Measurements from ENCODE around the gene DCXR. TPM values are rescaled to one million over a fixed set of nuclear protein-coding genes. Genes with fewer than 3 reads are reported as not detected.
A peak's percentile ranks its signal among the peaks of the same experiment; 100 is the strongest.

Gene DCXR
- total RNA-seq, 1 donor from 2014 or later = 219 TPM

GRCh38 chr17:81993729-81994592 is 43.5 kb downstream of the DCXR start:
- peaks cover 15% of the 10 kb centered on the region for H3K36me3 ChIP-seq
- no peaks in the 10 kb centered on the region for H3K9me3 ChIP-seq (replicated peaks)
- TF ChIP-seq CTCF (IDR thresholded peaks at IDR 0.05; ENCODE audit: borderline replicate concordance) = no peak
- H3K4me1 ChIP-seq = peaks cover 31% of the 10 kb centered on the region
- H3K27ac ChIP-seq (replicated peaks) = no peak overlapping the region
- no peak overlapping the region for H3K4me3 ChIP-seq
- no peak for DNase-seq
- H3K27me3 ChIP-seq (ENCODE audit: low read depth) = no peaks in the 10 kb centered on the region
- intact Hi-C loops (cut with micrococcal nuclease) = no loop called here

DNA sequence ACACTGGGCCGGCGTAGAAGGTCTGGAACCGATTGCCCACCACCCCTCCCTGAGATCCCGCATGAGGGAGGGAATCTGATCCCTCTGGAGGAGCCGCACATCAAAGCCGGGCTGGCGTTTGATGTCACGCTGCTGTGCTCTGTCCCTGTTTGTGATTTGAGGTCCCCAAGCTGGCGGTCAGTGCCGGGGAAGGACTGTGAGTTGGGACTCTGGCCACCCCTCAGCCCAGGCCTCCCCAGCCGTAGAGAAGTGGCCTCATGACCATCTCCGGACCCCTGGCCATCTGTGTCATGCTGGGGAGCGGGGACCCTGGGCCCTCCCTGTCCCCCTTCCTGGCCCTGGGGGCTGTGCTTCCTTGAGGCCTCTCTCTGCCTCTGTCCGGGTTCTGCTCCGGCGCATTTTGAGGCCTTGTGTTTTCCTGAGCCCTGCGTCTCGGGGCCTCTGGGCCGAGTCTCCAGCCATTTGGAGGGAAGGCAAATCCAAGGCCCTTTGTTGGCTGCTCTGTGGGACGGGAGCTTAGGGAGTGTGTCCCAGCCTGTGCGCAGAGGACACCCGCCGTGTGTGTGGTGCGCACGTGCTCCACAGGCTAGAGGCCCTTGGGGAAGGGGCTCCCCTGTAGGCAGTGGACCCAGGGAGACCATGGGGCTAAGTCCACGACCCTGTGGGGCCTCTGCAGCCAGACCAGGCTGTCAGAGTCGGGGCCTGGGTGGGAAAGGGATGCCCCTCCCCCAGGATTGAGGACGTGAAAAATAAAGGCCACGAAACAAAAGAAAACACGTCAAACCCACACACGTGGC is 45.0 kb downstream of the DCXR start:
- peak overlapping the region; percentile 92 for H3K27ac ChIP-seq (replicated peaks)
- H3K4me3 ChIP-seq = peak overlapping the region; percentile 57
- H3K9me3 ChIP-seq (replicated peaks) = no peaks in the 10 kb centered on the region
- intact Hi-C loops (cut with micrococcal nuclease) = no loop called here
- no peaks in the 10 kb centered on the region for H3K27me3 ChIP-seq (ENCODE audit: low read depth)
- TF ChIP-seq CTCF (IDR thresholded peaks at IDR 0.05; ENCODE audit: borderline replicate concordance) = no peak
- no peak for DNase-seq
- peaks cover 15% of the 10 kb centered on the region for H3K36me3 ChIP-seq
- H3K4me1 ChIP-seq = peaks cover 25% of the 10 kb centered on the region

- DNase-seq = peak; percentile 79
- Histone ChIP-seq H3K4me3 (peak overlapping the region; percentile 57), H3K4me1 (peaks cover 25% of the 10 kb centered on the region), H3K27ac (replicated peaks) (peak overlapping the region; percentile 92), H3K9me3 (replicated peaks) (no peaks in the 10 kb centered on the region), H3K36me3 (peaks cover 9% of the 10 kb centered on the region), H3K27me3 (ENCODE audit: low read depth) (no peaks in the 10 kb centered on the region)
- intact Hi-C loops (cut with micrococcal nuclease) = no loop called here
- TF ChIP-seq CTCF (IDR thresholded peaks at IDR 0.05; ENCODE audit: borderline replicate concordance) = no peak
These were observed 45.7 kb downstream of the DCXR start for GRCh38 chr17:81991684-81992305.

DNA sequence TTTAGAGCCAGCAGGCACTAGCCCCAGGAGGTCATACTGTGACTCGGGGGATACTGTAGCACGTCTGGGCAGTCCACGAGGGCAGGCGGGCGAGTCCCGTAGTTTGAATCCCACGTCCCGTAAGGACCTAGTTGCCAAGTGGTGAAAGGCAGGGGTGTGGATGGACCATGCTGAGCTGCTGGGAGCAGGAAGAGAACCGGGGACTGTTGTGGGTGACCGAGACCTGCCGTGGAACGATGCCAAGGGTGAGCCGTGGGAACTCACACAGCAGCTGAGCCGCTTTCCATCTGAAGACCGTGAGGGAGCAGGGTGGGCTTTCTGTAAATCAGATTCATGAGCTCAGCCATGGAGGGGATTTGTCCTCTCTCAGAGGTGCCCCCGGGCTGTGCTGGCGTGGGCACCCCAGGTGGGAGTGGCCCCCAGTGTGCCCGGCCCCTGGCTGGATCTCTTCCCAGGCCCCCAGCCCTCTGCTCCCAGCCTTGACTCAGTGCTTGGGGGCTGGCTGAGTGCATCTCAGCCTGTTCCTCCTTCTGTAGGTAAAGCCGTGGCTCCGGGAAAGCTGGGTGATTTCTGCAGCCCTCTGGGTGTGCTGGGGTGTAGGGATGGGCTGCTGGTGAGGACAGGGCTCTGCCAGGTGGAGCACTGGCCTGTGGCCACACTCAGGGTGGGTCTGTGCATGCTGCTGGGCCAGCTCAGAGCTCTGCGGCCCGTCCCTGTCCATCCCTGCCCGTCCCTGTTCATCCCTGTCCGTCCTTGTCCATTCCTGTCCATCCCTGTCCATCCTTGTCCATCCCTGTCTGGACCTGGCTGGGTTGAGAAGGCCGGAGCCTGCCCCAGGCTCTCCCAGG is 46.4 kb downstream of the DCXR start:
- H3K36me3 ChIP-seq = peaks cover 7% of the 10 kb centered on the region
- TF ChIP-seq CTCF (IDR thresholded peaks at IDR 0.05; ENCODE audit: borderline replicate concordance) = no peak
- H3K9me3 ChIP-seq (replicated peaks) = no peaks in the 10 kb centered on the region
- peak overlapping the region; percentile 92 for H3K27ac ChIP-seq (replicated peaks)
- peaks cover 25% of the 10 kb centered on the region for H3K4me1 ChIP-seq
- H3K27me3 ChIP-seq (ENCODE audit: low read depth) = no peaks in the 10 kb centered on the region
- intact Hi-C loops (cut with micrococcal nuclease) = no loop called here
- peak overlapping the region; percentile 57 for H3K4me3 ChIP-seq
- DNase-seq = no peak

Measured in left ventricle myocardium inferior (tissue), 1 donor.